WTC11 (cell line): Measurements from ENCODE around the gene QRSL1.

Experiments used
- CREB1 ChIP-seq: sonication (generic); formaldehyde crosslinking; IDR thresholded peaks from 2 replicates; pipeline ENCODE4 v1.8.0; 2023; ENCODE audit warnings: mild to moderate bottlenecking, missing genetic modification reagents
- TF ChIP-seq, protein P1 (sequence below): fragments of 200-600 bp; IDR thresholded peaks from 2 replicates; pipeline ENCODE4 v1.8.0; 2022; ENCODE audit warnings: antibody characterized with exemption

DNA sequence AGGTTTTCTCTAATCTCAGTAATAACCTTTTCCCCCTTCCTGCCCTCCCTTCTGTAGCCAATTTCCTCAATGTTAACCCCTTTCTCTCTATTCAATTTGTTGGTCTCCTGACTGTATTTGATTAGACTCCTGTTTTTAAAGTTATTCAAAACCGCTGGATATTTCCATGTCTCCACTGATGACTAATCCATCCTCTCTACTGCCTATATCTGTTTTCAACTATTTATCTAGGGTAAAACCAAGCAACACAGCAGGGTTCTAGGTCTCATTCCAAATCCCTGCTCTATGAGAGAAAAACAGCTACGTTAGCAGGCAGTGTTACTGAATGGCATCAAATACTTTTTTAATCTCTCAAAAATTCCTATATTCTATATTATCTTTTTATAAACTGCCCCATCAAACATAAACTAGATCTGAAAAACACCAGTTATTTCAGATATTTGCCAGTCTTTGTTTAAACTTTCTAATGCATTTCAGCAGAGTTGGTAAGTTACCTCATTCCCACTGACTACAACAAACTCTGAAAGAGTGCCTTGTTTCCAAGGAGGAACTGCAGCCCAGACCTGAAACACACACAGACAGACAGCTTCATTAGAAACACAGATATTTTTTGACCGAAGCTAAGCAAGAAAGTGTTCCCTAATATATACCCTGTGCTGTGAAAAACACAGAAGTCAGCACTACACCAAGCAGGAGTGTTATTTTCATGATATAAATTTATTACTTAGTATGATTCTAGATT lies 8.3 kb upstream of the QRSL1 start:
- TF ChIP-seq CREB1 (CRISPR knock-in tag): no peak
- TF ChIP-seq, protein P1, sequence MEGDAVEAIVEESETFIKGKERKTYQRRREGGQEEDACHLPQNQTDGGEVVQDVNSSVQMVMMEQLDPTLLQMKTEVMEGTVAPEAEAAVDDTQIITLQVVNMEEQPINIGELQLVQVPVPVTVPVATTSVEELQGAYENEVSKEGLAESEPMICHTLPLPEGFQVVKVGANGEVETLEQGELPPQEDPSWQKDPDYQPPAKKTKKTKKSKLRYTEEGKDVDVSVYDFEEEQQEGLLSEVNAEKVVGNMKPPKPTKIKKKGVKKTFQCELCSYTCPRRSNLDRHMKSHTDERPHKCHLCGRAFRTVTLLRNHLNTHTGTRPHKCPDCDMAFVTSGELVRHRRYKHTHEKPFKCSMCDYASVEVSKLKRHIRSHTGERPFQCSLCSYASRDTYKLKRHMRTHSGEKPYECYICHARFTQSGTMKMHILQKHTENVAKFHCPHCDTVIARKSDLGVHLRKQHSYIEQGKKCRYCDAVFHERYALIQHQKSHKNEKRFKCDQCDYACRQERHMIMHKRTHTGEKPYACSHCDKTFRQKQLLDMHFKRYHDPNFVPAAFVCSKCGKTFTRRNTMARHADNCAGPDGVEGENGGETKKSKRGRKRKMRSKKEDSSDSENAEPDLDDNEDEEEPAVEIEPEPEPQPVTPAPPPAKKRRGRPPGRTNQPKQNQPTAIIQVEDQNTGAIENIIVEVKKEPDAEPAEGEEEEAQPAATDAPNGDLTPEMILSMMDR: no peak
